Calu3 (cell line): ENCODE data around the gene HIVEP3. TPM values are rescaled to one million over a fixed set of nuclear protein-coding genes. Genes with fewer than 3 reads are reported as not detected.

Experiments
- BruUV-seq: library from RNA; stranded (reverse); fragments of 400-500 nt; replicated peaks from 2 replicates; lab custom pipeline; 2021; lab: Mats Ljungman, UMichigan
- CTCF ChIA-PET: fragments of 300-600 bp; sonication (Branson Sonifier 250); formaldehyde crosslinking; loops from one replicate; lab custom pipeline; 2022; ENCODE audit warnings: antibody characterized with exemption; lab: Charles Lee
- DNase-seq: peaks from one replicate; pipeline ENCODE4 v3.0.0; 2022
- H3K27ac Mint-ChIP-seq: one replicate; pipeline ENCODE4 v1.8.0; 2022; ENCODE audit warnings: mixed read lengths; ENCODE audit not compliant: unreplicated experiment
- H3K27me3 Mint-ChIP-seq: one replicate; pipeline ENCODE4 v1.8.0; 2022; ENCODE audit warnings: mixed read lengths; ENCODE audit not compliant: unreplicated experiment
- H3K36me3 Mint-ChIP-seq: one replicate; pipeline ENCODE4 v1.8.0; 2022; ENCODE audit warnings: mild to moderate bottlenecking, moderate library complexity, mixed read lengths; ENCODE audit not compliant: insufficient read depth, unreplicated experiment
- H3K4me1 Mint-ChIP-seq: one replicate; pipeline ENCODE4 v1.8.0; 2022; ENCODE audit warnings: mild to moderate bottlenecking, low read depth, mixed read lengths; ENCODE audit not compliant: unreplicated experiment
- H3K4me3 Mint-ChIP-seq: one replicate; pipeline ENCODE4 v1.8.0; 2022; ENCODE audit warnings: mild to moderate bottlenecking, low read depth, moderate library complexity, mixed read lengths; ENCODE audit not compliant: unreplicated experiment
- H3K9me3 Mint-ChIP-seq: one replicate; pipeline ENCODE4 v1.8.0; 2022; ENCODE audit warnings: low read depth, mixed read lengths; ENCODE audit not compliant: unreplicated experiment
- CTCF ChIP-seq: fragments of 200-600 bp; IDR thresholded peaks from one replicate; pipeline ENCODE4 v1.8.0; 2022; ENCODE audit warnings: antibody characterized with exemption; ENCODE audit not compliant: unreplicated experiment
- intact Hi-C: fragments of 100-400 bp; cut with micrococcal nuclease; formaldehyde crosslinking; loops from one replicate; pipeline ENCODE4 v1.10.0; 2022; ENCODE audit not compliant: unreplicated experiment
- total RNA-seq: library from RNA; stranded (reverse); gene quantifications from 2 replicates; pipeline ENCODE4 v1.2.3, GENCODE V29; 2022

The HIVEP3 gene
- total RNA-seq, 1 experiment from 2014 or later, result 9.0 TPM

GRCh38 chr1:41665962-41666917 is 252.5 kb downstream of the HIVEP3 start:
- Mint-ChIP-seq H3K4me3 (no peak overlapping the region), H3K9me3 (no peaks in the 10 kb centered on the region), H3K27me3 (no peaks in the 10 kb centered on the region), H3K36me3 (peaks cover 13% of the 10 kb centered on the region), H3K27ac (no peak overlapping the region), H3K4me1 (peaks cover 55% of the 10 kb centered on the region)
- no TSS peak for BruUV-seq
- CTCF ChIA-PET, result no interaction called here
- intact Hi-C loops, result no loop called here
- DNase-seq, result no peak
- no peak for TF ChIP-seq CTCF

GRCh38 chr1:41664861-41665640 is 253.7 kb downstream of the HIVEP3 start:
- peak; percentile 54 for DNase-seq
- Mint-ChIP-seq H3K4me1 (peaks cover 46% of the 10 kb centered on the region), H3K4me3 (no peak overlapping the region), H3K9me3 (no peaks in the 10 kb centered on the region), H3K27ac (no peak overlapping the region), H3K36me3 (peaks cover 13% of the 10 kb centered on the region), H3K27me3 (peaks cover 5% of the 10 kb centered on the region)
- intact Hi-C loops, result no loop called here
- BruUV-seq, result no TSS peak
- TF ChIP-seq CTCF, result no peak
- CTCF ChIA-PET, result no interaction called here

GRCh38 chr1:41663671-41664400 is 254.9 kb downstream of the HIVEP3 start:
- H3K27me3 Mint-ChIP-seq, result peaks cover 14% of the 10 kb centered on the region
- no peak overlapping the region for H3K4me3 Mint-ChIP-seq
- BruUV-seq, result no TSS peak
- DNase-seq, result no peak
- CTCF ChIA-PET, result interaction anchor here (1.5 kb wide), 1 partner anchor 8 kb away, joined by 4 read pairs; no protein-coding TSS in a partner anchor
- TF ChIP-seq CTCF, result no peak
- peaks cover 13% of the 10 kb centered on the region for H3K36me3 Mint-ChIP-seq
- H3K9me3 Mint-ChIP-seq, result no peaks in the 10 kb centered on the region
- H3K27ac Mint-ChIP-seq, result no peak overlapping the region
- peaks cover 48% of the 10 kb centered on the region for H3K4me1 Mint-ChIP-seq
- intact Hi-C loops, result no loop called here
